DND-41 (cell line): ENCODE data around the gene WDR47.

ENCODE experiments used
- ATAC-seq: fragments of 200-7000 bp; cut with Tn5 transposase; 3 replicates; pipeline ENCODE4 v1.9.1; 2021; ENCODE audit warnings: low read depth; ENCODE audit not compliant: insufficient read depth
- DNase-seq: peaks from one replicate; pipeline ENCODE4 v3.0.0-alpha.2; 2020
- H2AFZ ChIP-seq: 2 replicates; pipeline ENCODE4 v1.6.0; 2012; ENCODE audit warnings: low read depth, low read length
- H3K27ac ChIP-seq: 2 replicates; pipeline ENCODE4 v1.5.1; 2012; ENCODE audit warnings: low read length, inconsistent platforms
- H3K27me3 ChIP-seq: fragments of 200-600 bp; sonication (generic); 2 replicates; pipeline ENCODE4 v1.6.0; 2012; ENCODE audit warnings: low read length, mild to moderate bottlenecking, inconsistent platforms; ENCODE audit not compliant: insufficient read depth, poor library complexity
- H3K36me3 ChIP-seq: 2 replicates; pipeline ENCODE4 v1.5.1; 2012; ENCODE audit warnings: low read length, inconsistent platforms; ENCODE audit not compliant: insufficient read depth
- H3K4me1 ChIP-seq: 2 replicates; pipeline ENCODE4 v1.5.1; 2012; ENCODE audit warnings: mild to moderate bottlenecking, low read length; ENCODE audit not compliant: insufficient read depth
- H3K4me2 ChIP-seq: 2 replicates; pipeline ENCODE4 v1.6.0; 2012; ENCODE audit warnings: mild to moderate bottlenecking, moderate library complexity, low read length, inconsistent platforms; ENCODE audit not compliant: insufficient read depth
- H3K4me3 ChIP-seq, 2 experiments: fragments of 200-600 bp in 1 of 2; shearing (Covaris generic) in 1 of 2; 2 replicates each; pipeline ENCODE4 v1.5.1; 2012 to 2016; ENCODE audit warnings: inconsistent platforms in 2 of 2, low read length in 2 of 2, mild to moderate bottlenecking in 2 of 2, low read depth in 1 of 2, moderate library complexity in 1 of 2
- H3K79me2 ChIP-seq: 2 replicates; pipeline ENCODE4 v1.6.0; 2012; ENCODE audit warnings: low read length, inconsistent platforms; ENCODE audit not compliant: insufficient read depth
- H3K9ac ChIP-seq: 2 replicates; pipeline ENCODE4 v1.6.0; 2012; ENCODE audit warnings: low read depth, mild to moderate bottlenecking, inconsistent platforms, low read length, moderate library complexity
- H3K9me3 ChIP-seq: 2 replicates; pipeline ENCODE4 v1.5.1; 2012; ENCODE audit warnings: low read length, moderate library complexity, mild to moderate bottlenecking, inconsistent platforms; ENCODE audit not compliant: insufficient read depth, severe bottlenecking
- H4K20me1 ChIP-seq: 2 replicates; pipeline ENCODE4 v1.6.0; 2012; ENCODE audit warnings: low read length; ENCODE audit not compliant: insufficient read depth
- EZH2 ChIP-seq: IDR thresholded peaks from 3 replicates; pipeline ENCODE4 v1.6.1; 2012; ENCODE audit warnings: borderline replicate concordance, low read depth, mild to moderate bottlenecking, moderate library complexity, low read length, inconsistent platforms; ENCODE audit not compliant: severe bottlenecking
- TF ChIP-seq, protein P1 (sequence below): IDR thresholded peaks from 2 replicates; pipeline ENCODE4 v1.5.1; 2012; ENCODE audit warnings: borderline replicate concordance, low read length, moderate library complexity, mild to moderate bottlenecking; ENCODE audit not compliant: poor library complexity, severe bottlenecking; ENCODE audit errors: extremely low read depth

WDR47 gene

DNA sequence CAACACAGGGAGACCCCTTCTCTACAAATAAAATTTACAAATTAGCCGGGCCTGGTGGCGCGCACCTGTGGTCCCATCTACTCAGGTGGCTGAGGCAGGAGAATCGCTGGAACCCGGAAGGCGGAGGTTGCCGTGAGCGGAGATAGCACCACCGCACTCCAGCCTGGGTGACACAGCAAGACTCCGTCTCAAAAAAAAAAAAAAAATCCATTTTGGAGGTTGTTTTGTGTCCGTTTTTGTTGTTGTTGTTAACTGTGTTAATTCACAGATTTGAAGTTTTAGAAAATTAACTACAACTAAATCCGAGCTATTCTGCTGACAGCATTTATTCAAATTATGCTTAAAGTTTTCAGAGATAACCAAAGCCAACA, 79.2 kb downstream of the WDR47 start:
- peaks cover 37% of the 10 kb centered on the region for H3K27me3 ChIP-seq
- H2AFZ ChIP-seq = peak overlapping the region; percentile 74
- no peaks in the 10 kb centered on the region for H3K36me3 ChIP-seq
- peak overlapping the region; percentile 71 for H3K9ac ChIP-seq
- no peaks in the 10 kb centered on the region for H3K9me3 ChIP-seq
- DNase-seq (no peak), ATAC-seq (no peak)
- no peak overlapping the region; the same call in 1 of the 2 replicates for H3K27ac ChIP-seq
- H3K4me3 ChIP-seq = peak overlapping the region; percentile 33 to 74; a peak in 3 of 4 replicates
- TF ChIP-seq, protein P1, sequence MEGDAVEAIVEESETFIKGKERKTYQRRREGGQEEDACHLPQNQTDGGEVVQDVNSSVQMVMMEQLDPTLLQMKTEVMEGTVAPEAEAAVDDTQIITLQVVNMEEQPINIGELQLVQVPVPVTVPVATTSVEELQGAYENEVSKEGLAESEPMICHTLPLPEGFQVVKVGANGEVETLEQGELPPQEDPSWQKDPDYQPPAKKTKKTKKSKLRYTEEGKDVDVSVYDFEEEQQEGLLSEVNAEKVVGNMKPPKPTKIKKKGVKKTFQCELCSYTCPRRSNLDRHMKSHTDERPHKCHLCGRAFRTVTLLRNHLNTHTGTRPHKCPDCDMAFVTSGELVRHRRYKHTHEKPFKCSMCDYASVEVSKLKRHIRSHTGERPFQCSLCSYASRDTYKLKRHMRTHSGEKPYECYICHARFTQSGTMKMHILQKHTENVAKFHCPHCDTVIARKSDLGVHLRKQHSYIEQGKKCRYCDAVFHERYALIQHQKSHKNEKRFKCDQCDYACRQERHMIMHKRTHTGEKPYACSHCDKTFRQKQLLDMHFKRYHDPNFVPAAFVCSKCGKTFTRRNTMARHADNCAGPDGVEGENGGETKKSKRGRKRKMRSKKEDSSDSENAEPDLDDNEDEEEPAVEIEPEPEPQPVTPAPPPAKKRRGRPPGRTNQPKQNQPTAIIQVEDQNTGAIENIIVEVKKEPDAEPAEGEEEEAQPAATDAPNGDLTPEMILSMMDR = no peak
- TF ChIP-seq EZH2 = no peak
- peak overlapping the region; percentile 76 for H3K4me2 ChIP-seq
- peaks cover 24% of the 10 kb centered on the region for H4K20me1 ChIP-seq
- H3K4me1 ChIP-seq = peaks cover 18% of the 10 kb centered on the region
- H3K79me2 ChIP-seq = no peaks in the 10 kb centered on the region

DNA sequence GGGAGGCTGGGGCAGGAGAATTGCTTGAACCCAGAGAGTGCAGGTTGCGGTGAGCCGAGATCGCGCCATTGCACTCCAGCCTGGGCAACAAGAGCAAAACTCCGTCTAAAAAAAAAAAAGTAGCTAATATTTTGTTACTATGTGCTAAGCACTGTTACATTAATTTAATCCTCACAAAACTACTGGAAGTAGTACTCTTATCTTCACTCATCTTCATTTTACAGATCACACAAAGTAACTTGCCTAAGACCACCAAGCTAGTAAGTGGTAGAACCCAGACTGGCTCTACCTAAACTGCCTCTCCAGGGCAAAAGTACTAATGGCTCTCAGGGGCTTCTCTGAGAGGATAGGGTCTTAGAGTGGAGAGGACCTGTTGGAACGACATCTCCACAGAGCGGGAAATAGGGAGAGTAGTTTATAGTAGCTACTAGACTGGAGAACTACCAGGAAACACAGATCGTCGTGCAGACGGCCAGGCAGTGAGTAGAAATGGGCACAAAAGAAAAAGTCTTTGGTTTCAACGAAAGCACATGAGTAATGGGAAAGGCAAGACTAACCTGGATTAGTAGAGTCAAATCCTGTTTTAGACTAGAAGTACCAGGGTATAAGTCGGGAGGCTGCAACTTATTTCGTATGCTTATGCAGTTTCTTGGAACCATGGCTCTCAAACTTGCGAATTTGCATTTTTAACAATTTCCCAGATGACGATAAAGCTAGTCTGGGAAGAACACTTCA, 80.0 kb downstream of the WDR47 start:
- DNase-seq = no peak
- no peak for ATAC-seq
- Histone ChIP-seq H3K4me1 (peaks cover 23% of the 10 kb centered on the region), H4K20me1 (peaks cover 32% of the 10 kb centered on the region), H3K4me3 (no peak overlapping the region), H2AFZ (no peak overlapping the region), H3K79me2 (no peaks in the 10 kb centered on the region), H3K36me3 (no peaks in the 10 kb centered on the region), H3K27me3 (peaks cover 39% of the 10 kb centered on the region), H3K9ac (no peak overlapping the region; the same call in 1 of the 2 replicates), H3K4me2 (peak overlapping the region; percentile 76), H3K9me3 (no peaks in the 10 kb centered on the region), H3K27ac (no peak overlapping the region)
- TF ChIP-seq, protein P1 = no peak
- no peak for TF ChIP-seq EZH2

DNA sequence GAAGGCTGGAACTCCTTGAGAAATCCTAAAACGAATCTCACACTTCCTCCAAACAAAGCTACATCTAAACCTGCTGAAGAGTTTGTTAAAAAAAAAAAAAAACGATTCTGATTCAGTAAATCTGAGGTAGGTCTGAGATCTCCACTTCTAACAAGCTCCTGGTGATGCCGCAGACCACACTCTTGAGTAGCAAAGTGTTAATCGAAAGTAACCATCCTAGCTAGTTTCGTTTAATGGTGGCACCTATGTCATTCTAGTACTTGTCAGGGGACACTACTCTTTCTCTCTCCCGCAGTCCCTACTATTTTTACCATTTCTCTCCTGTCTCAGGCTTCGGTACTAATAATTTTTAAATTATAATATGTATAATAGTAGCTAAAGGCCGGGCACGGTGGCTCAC, 80.7 kb downstream of the WDR47 start:
- DNase-seq (no peak), ATAC-seq (no peak)
- Histone ChIP-seq H3K4me3 (no peak overlapping the region), H3K36me3 (no peaks in the 10 kb centered on the region), H4K20me1 (peaks cover 34% of the 10 kb centered on the region), H3K4me2 (no peak overlapping the region), H3K79me2 (no peaks in the 10 kb centered on the region), H3K27ac (no peak overlapping the region), H2AFZ (no peak overlapping the region), H3K4me1 (peaks cover 26% of the 10 kb centered on the region), H3K9ac (no peak overlapping the region), H3K9me3 (no peaks in the 10 kb centered on the region), H3K27me3 (peaks cover 39% of the 10 kb centered on the region)
- no peak for TF ChIP-seq EZH2
- TF ChIP-seq, protein P1 = no peak
